HEK293 (cell line): ENCODE data around the gene ZG16.

ENCODE experiments used
- REPIN1 ChIP-seq: fragments of 450-650 bp; formaldehyde crosslinking; IDR thresholded peaks from 2 replicates; pipeline ENCODE4 v1.5.1; 2017; ENCODE audit warnings: missing biosample characterization, missing genetic modification characterization, low read depth
- ZBTB7A ChIP-seq: fragments of 450-650 bp; formaldehyde crosslinking; IDR thresholded peaks from 2 replicates; pipeline ENCODE4 v1.5.1; 2016; ENCODE audit warnings: low read depth, missing biosample characterization, missing genetic modification characterization
- ZFP69B ChIP-seq: fragments of 450-650 bp; formaldehyde crosslinking; IDR thresholded peaks from 2 replicates; pipeline ENCODE4 v1.5.1; 2016; ENCODE audit warnings: missing biosample characterization, missing genetic modification characterization
- ZNF701 ChIP-seq: fragments of 450-650 bp; formaldehyde crosslinking; IDR thresholded peaks from 2 replicates; pipeline ENCODE4 v1.5.1; 2016; ENCODE audit warnings: missing biosample characterization, missing genetic modification characterization
- TF ChIP-seq, protein P1 (sequence below): fragments of 450-650 bp; formaldehyde crosslinking; IDR thresholded peaks from 2 replicates; pipeline ENCODE4 v1.5.1; 2016; ENCODE audit warnings: missing biosample characterization, missing genetic modification characterization
- TF ChIP-seq, protein P2 (sequence below): IDR thresholded peaks from 2 replicates; pipeline ENCODE4 v1.6.1; 2011; ENCODE audit warnings: mild to moderate bottlenecking, low read depth, low read length, borderline replicate concordance
- TF ChIP-seq, protein P3 (sequence below): fragments of 450-650 bp; formaldehyde crosslinking; IDR thresholded peaks from 2 replicates; pipeline ENCODE4 v1.5.1; 2016; ENCODE audit warnings: missing biosample characterization, missing genetic modification characterization, low read depth

DNA sequence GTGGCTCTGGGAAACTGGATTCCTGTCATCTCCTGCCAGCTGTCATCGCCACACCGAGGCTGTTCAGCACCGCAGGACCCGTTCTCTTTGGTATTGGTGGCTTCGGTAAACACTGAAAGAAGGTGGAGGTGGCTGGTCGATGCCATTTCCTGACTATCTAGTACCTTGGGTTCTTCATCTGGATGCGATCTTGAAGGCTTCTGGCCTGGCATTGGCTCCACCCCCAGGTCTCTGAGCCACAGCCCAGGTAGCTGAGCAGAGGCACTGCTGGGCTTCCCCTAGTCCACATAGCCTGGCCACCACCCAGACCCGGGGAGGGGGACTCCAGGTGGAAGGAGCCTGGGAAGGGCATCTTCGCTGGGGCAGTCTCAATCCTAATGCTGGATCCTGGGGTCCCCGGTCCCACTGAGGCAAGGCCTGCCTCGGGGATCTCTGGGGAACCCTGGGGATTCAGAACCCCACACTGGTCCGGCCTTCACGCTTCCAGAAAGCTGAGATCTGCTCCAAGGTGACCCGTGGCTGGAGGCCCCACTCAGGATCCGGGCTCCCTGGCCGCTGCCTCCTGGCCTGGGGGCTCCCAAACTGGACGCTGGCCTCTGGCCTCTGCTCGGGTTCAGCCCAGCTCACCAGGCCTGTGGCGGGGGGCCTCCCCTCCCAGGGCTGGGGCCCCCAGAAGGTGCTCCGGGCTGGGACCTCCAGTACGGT lies 34.1 kb upstream of the ZG16 start:
- TF ChIP-seq ZNF701 (no peak), REPIN1 (tag by site-specific recombination) (no peak), ZBTB7A (tag by site-specific recombination) (no peak), ZFP69B (tag by site-specific recombination) (no peak)
- TF ChIP-seq, protein P1, sequence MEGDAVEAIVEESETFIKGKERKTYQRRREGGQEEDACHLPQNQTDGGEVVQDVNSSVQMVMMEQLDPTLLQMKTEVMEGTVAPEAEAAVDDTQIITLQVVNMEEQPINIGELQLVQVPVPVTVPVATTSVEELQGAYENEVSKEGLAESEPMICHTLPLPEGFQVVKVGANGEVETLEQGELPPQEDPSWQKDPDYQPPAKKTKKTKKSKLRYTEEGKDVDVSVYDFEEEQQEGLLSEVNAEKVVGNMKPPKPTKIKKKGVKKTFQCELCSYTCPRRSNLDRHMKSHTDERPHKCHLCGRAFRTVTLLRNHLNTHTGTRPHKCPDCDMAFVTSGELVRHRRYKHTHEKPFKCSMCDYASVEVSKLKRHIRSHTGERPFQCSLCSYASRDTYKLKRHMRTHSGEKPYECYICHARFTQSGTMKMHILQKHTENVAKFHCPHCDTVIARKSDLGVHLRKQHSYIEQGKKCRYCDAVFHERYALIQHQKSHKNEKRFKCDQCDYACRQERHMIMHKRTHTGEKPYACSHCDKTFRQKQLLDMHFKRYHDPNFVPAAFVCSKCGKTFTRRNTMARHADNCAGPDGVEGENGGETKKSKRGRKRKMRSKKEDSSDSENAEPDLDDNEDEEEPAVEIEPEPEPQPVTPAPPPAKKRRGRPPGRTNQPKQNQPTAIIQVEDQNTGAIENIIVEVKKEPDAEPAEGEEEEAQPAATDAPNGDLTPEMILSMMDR, result no peak
- TF ChIP-seq, protein P2, sequence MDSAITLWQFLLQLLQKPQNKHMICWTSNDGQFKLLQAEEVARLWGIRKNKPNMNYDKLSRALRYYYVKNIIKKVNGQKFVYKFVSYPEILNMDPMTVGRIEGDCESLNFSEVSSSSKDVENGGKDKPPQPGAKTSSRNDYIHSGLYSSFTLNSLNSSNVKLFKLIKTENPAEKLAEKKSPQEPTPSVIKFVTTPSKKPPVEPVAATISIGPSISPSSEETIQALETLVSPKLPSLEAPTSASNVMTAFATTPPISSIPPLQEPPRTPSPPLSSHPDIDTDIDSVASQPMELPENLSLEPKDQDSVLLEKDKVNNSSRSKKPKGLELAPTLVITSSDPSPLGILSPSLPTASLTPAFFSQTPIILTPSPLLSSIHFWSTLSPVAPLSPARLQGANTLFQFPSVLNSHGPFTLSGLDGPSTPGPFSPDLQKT, result no peak
- TF ChIP-seq, protein P3, sequence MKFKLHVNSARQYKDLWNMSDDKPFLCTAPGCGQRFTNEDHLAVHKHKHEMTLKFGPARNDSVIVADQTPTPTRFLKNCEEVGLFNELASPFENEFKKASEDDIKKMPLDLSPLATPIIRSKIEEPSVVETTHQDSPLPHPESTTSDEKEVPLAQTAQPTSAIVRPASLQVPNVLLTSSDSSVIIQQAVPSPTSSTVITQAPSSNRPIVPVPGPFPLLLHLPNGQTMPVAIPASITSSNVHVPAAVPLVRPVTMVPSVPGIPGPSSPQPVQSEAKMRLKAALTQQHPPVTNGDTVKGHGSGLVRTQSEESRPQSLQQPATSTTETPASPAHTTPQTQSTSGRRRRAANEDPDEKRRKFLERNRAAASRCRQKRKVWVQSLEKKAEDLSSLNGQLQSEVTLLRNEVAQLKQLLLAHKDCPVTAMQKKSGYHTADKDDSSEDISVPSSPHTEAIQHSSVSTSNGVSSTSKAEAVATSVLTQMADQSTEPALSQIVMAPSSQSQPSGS (tag by site-specific recombination), result no peak
